PC-9 (cell line): ENCODE data around the gene PODXL.

Experiments used
- EZH2 ChIP-seq: fragments of 200-600 bp; sonication (generic); IDR thresholded peaks from 2 replicates; pipeline ENCODE4 v1.8.0; 2017; ENCODE audit warnings: antibody characterized with exemption, low read depth
- TF ChIP-seq, protein P1 (sequence below): fragments of 200-600 bp; sonication (generic); conservative IDR thresholded peaks from 2 replicates; pipeline ENCODE4 v1.6.1; 2017; ENCODE audit warnings: mixed run types, antibody characterized with exemption, mild to moderate bottlenecking, moderate library complexity

DNA sequence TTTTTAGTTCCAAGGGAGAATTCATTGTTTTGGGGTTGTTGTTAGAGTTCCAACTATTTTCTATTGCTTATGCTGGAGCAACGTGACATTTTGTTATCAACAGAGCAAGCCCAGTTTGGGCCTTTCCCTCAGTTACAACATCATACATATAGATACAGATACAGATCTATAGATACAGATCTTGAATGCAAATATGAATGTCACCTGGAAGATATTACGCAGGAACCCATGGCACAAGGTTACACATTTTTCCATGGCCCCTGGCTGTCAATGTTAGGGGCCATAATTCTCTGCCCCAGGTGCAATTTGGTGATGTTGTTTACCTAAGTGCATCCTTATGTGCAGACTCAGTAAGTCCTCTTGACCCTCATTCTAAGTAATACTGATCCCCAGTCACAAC lies 3.6 kb upstream of the PODXL start:
- TF ChIP-seq, protein P1, sequence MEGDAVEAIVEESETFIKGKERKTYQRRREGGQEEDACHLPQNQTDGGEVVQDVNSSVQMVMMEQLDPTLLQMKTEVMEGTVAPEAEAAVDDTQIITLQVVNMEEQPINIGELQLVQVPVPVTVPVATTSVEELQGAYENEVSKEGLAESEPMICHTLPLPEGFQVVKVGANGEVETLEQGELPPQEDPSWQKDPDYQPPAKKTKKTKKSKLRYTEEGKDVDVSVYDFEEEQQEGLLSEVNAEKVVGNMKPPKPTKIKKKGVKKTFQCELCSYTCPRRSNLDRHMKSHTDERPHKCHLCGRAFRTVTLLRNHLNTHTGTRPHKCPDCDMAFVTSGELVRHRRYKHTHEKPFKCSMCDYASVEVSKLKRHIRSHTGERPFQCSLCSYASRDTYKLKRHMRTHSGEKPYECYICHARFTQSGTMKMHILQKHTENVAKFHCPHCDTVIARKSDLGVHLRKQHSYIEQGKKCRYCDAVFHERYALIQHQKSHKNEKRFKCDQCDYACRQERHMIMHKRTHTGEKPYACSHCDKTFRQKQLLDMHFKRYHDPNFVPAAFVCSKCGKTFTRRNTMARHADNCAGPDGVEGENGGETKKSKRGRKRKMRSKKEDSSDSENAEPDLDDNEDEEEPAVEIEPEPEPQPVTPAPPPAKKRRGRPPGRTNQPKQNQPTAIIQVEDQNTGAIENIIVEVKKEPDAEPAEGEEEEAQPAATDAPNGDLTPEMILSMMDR = no peak
- TF ChIP-seq EZH2 = no peak
